Spleen (tissue), 7 donors: ENCODE measurements around the gene NPC1L1.

Source experiments
- POLR2AphosphoS5 ChIP-seq, 3 donors: sonication (generic); formaldehyde crosslinking; IDR thresholded peaks; one replicate each; pipeline ENCODE4 v1.5.1; 2017; ENCODE audit warnings: antibody characterized with exemption in 3 of 3
- TF ChIP-seq, protein P1 (sequence below), 11 experiments: fragments of 200-600 bp in 7 of 11; fragments of 450-650 bp in 4 of 11; sonication (generic) in 4 of 11; IDR thresholded peaks in 8 of 11; conservative IDR thresholded peaks in 3 of 11; 1 replicate in 7 of 11; 2 replicates in 4 of 11; pipeline versions ENCODE4 v1.4.0 to v1.8.0; 2016 to 2021; ENCODE audit warnings: antibody characterized with exemption in 11 of 11, inconsistent platforms in 4 of 11, mild to moderate bottlenecking in 1 of 11
- donor health status: DM: no; HTN: no; CAD: no; lungs with moderate emphysema.
- donor health status: DM: no; HTN: no; CAD: no.
- donor health status: DM: no; HTN: no; CAD: no.

DNA sequence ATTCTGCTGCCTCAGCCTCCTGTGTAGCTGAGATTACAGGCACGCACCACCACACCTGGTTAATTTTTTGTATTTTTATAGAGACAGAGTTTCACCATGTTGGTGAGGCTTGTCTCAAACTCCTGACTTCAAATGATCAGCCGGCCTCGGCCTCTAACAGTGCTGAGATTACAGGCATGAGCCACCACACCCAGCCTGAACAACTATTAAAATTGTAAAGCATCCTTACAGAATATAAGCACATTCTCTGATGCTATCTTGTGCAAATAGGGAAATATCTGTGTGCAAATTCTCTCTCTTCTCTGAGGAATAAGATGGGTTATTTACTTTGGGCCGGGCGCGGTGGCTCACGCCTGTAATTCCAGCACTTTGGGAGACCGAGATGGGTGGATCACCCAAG, 63.2 kb downstream of the NPC1L1 start:
- TF ChIP-seq, protein P1, sequence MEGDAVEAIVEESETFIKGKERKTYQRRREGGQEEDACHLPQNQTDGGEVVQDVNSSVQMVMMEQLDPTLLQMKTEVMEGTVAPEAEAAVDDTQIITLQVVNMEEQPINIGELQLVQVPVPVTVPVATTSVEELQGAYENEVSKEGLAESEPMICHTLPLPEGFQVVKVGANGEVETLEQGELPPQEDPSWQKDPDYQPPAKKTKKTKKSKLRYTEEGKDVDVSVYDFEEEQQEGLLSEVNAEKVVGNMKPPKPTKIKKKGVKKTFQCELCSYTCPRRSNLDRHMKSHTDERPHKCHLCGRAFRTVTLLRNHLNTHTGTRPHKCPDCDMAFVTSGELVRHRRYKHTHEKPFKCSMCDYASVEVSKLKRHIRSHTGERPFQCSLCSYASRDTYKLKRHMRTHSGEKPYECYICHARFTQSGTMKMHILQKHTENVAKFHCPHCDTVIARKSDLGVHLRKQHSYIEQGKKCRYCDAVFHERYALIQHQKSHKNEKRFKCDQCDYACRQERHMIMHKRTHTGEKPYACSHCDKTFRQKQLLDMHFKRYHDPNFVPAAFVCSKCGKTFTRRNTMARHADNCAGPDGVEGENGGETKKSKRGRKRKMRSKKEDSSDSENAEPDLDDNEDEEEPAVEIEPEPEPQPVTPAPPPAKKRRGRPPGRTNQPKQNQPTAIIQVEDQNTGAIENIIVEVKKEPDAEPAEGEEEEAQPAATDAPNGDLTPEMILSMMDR (IDR thresholded peaks at IDR 0.05 in 8 of 11, conservative IDR thresholded peaks at IDR 0.05 in 3 of 11), result no peak
- no peak for TF ChIP-seq POLR2AphosphoS5 (IDR thresholded peaks at IDR 0.05)
